ENCODE results near the gene TMEM144.
"Not testable (repeated sequence)": the region's sequence is repeated elsewhere in the genome, so short reads cannot be mapped to it uniquely, and the experiment has no call there.

TMEM144 gene

GRCh38 chr4:158192439-158193158 lies 17.7 kb upstream of the TMEM144 start:
- no peak for DNase-seq

GRCh38 chr4:158193171-158193749 lies 17.0 kb upstream of the TMEM144 start:
- no peak for DNase-seq

GRCh38 chr4:158195297-158195696 lies 15.0 kb upstream of the TMEM144 start:
- no peak for DNase-seq

GRCh38 chr4:158197194-158197776 lies 13.0 kb upstream of the TMEM144 start:
- no peak for DNase-seq

- DNase-seq = no peak
These were observed 10.1 kb upstream of the TMEM144 start for GRCh38 chr4:158200214-158200613.

- DNase-seq = no peak
These were observed 9.0 kb upstream of the TMEM144 start for GRCh38 chr4:158201322-158201721.

GRCh38 chr4:158201876-158202275 lies 8.4 kb upstream of the TMEM144 start:
- DNase-seq = no peak

GRCh38 chr4:158202481-158202880 lies 7.8 kb upstream of the TMEM144 start:
- no peak for DNase-seq

GRCh38 chr4:158203436-158203835 lies 6.8 kb upstream of the TMEM144 start:
- no peak for DNase-seq

GRCh38 chr4:158203929-158204328 lies 6.4 kb upstream of the TMEM144 start:
- DNase-seq = no peak

GRCh38 chr4:158208963-158209640 lies 1.2 kb upstream of the TMEM144 start:
- no peak for DNase-seq

GRCh38 chr4:158211222-158211621 lies 936 bp downstream of the TMEM144 start:
- no peak for DNase-seq

GRCh38 chr4:158213466-158213865 lies 3.2 kb downstream of the TMEM144 start:
- no peak for DNase-seq

GRCh38 chr4:158214856-158215255 lies 4.6 kb downstream of the TMEM144 start:
- DNase-seq = no peak

GRCh38 chr4:158217763-158218162 lies 7.5 kb downstream of the TMEM144 start:
- no peak for DNase-seq

- DNase-seq = no peak
These were observed 9.3 kb downstream of the TMEM144 start for GRCh38 chr4:158219623-158220022.

- DNase-seq = not testable (repeated sequence)
These were observed 14.0 kb downstream of the TMEM144 start for GRCh38 chr4:158224318-158224717.

GRCh38 chr4:158224999-158225398 lies 14.7 kb downstream of the TMEM144 start:
- not testable (repeated sequence) for DNase-seq

GRCh38 chr4:158227880-158228279 lies 17.6 kb downstream of the TMEM144 start:
- DNase-seq = not testable (repeated sequence)

GRCh38 chr4:158228399-158228798 lies 18.1 kb downstream of the TMEM144 start:
- not testable (repeated sequence) for DNase-seq

- no peak for DNase-seq
These were observed 19.5 kb downstream of the TMEM144 start for GRCh38 chr4:158229768-158230167.

GRCh38 chr4:158234671-158235070 lies 24.4 kb downstream of the TMEM144 start:
- no peak for DNase-seq

- no peak for DNase-seq
These were observed 26.2 kb downstream of the TMEM144 start for GRCh38 chr4:158236304-158237030.

Measured in stimulated activated CD4-positive, alpha-beta T cell treated with anti-CD3 and anti-CD28 coated beads, Interleukin-12 subunit alpha, Interleukin-12 subunit beta, amount 100 ng/mL, for 4 hours (primary cell).